Karpas-422 (cell line): ENCODE measurements around the gene DDT. TPM values are rescaled to one million over a fixed set of nuclear protein-coding genes. Genes with fewer than 3 reads are reported as not detected.
"Not testable (repeated sequence)": the region's sequence is repeated elsewhere in the genome, so short reads cannot be mapped to it uniquely, and the experiment has no call there.

Source experiments
- DNase-seq: peaks from one replicate; pipeline ENCODE4 v3.0.0-alpha.2; 2015
- H2AFZ ChIP-seq: fragments of 200-600 bp; sonication (generic); 2 replicates; pipeline ENCODE4 v1.6.1; 2014; ENCODE audit warnings: antibody characterized with exemption, low read length, mixed read lengths
- H3K27ac ChIP-seq: fragments of 200-600 bp; sonication (generic); 2 replicates; pipeline ENCODE4 v1.5.1; 2014; ENCODE audit warnings: mild to moderate bottlenecking, low read length, moderate library complexity
- H3K27me3 ChIP-seq: fragments of 200-600 bp; sonication (generic); 2 replicates; pipeline ENCODE4 v1.6.1; 2014; ENCODE audit warnings: low read length, mixed read lengths
- H3K36me3 ChIP-seq: fragments of 200-600 bp; sonication (generic); 2 replicates; pipeline ENCODE4 v1.6.1; 2014; ENCODE audit warnings: low read length, mixed read lengths; ENCODE audit not compliant: insufficient read depth
- H3K4me1 ChIP-seq: fragments of 200-600 bp; sonication (generic); 2 replicates; pipeline ENCODE4 v1.6.1; 2014; ENCODE audit warnings: mild to moderate bottlenecking, low read length, mixed read lengths
- H3K4me2 ChIP-seq: fragments of 200-600 bp; sonication (generic); 2 replicates; pipeline ENCODE4 v1.6.1; 2014; ENCODE audit warnings: low read length, low read depth, mild to moderate bottlenecking; ENCODE audit not compliant: poor library complexity, severe bottlenecking
- H3K4me3 ChIP-seq: fragments of 200-600 bp; sonication (generic); 2 replicates; pipeline ENCODE4 v1.5.1; 2014; ENCODE audit warnings: mild to moderate bottlenecking, antibody characterized with exemption, low read length, mixed read lengths
- H3K79me2 ChIP-seq: fragments of 200-600 bp; sonication (generic); 2 replicates; pipeline ENCODE4 v1.6.1; 2014; ENCODE audit warnings: mild to moderate bottlenecking, low read length, mixed read lengths
- H3K9ac ChIP-seq: fragments of 200-600 bp; sonication (generic); 2 replicates; pipeline ENCODE4 v1.6.0; 2014; ENCODE audit warnings: low read length
- H3K9me2 ChIP-seq: fragments of 200-600 bp; sonication (generic), shearing (Covaris generic); replicated peaks from 2 replicates; pipeline ENCODE4 v1.6.0; 2014; ENCODE audit warnings: mild to moderate bottlenecking, low read length, moderate library complexity; ENCODE audit not compliant: insufficient read depth
- H3K9me3 ChIP-seq: fragments of 300-700, 200-600 bp; sonication (generic); 2 replicates; pipeline ENCODE4 v1.6.1; 2014; ENCODE audit warnings: low read length, mixed read lengths
- H4K20me1 ChIP-seq: fragments of 200-600 bp; sonication (generic); 2 replicates; pipeline ENCODE4 v1.6.1; 2014; ENCODE audit warnings: mild to moderate bottlenecking, antibody characterized with exemption, low read length, low read depth; ENCODE audit not compliant: insufficient read depth
- total RNA-seq: library from RNA; depleted of rRNA; stranded (reverse); fragments of >200 nt; shearing (Covaris generic); gene quantifications from 2 replicates; pipeline ENCODE4 v1.2.3, GENCODE V29; 2014; ENCODE audit warnings: low replicate concordance

DDT gene
- total RNA-seq, 1 experiment from 2014 or later = 372 TPM

GRCh38 chr22:24001314-24001713 lies 27.1 kb upstream of the DDT start:
- Histone ChIP-seq H3K36me3 (no peaks in the 10 kb centered on the region), H3K4me3 (no peak overlapping the region), H4K20me1 (no peaks in the 10 kb centered on the region), H3K27ac (no peak overlapping the region), H3K9me3 (no peaks in the 10 kb centered on the region), H3K27me3 (no peaks in the 10 kb centered on the region), H3K4me2 (no peak overlapping the region), H3K9me2 (no peaks in the 10 kb centered on the region), H3K79me2 (no peaks in the 10 kb centered on the region), H3K9ac (no peak overlapping the region), H2AFZ (no peak overlapping the region), H3K4me1 (no peaks in the 10 kb centered on the region)
- no peak for DNase-seq

GRCh38 chr22:23999779-24000178 lies 25.5 kb upstream of the DDT start:
- H3K9me3 ChIP-seq = not testable (repeated sequence)

GRCh38 chr22:23997092-23997491 lies 22.9 kb upstream of the DDT start:
- Histone ChIP-seq H4K20me1 (no peaks in the 10 kb centered on the region), H3K36me3 (no peaks in the 10 kb centered on the region), H2AFZ (no peak overlapping the region), H3K4me2 (no peak overlapping the region), H3K9ac (no peak overlapping the region), H3K27ac (no peak overlapping the region), H3K4me3 (no peak overlapping the region), H3K9me3 (no peaks in the 10 kb centered on the region), H3K4me1 (no peaks in the 10 kb centered on the region), H3K27me3 (no peaks in the 10 kb centered on the region), H3K79me2 (no peaks in the 10 kb centered on the region), H3K9me2 (no peaks in the 10 kb centered on the region)
- DNase-seq = peak; percentile 19

More at GRCh38 chr22:23999779-24000178, 25.5 kb upstream of the DDT start:
- H3K4me3 ChIP-seq, H3K9me2 ChIP-seq, H3K4me2 ChIP-seq, H2AFZ ChIP-seq, H3K36me3 ChIP-seq, H3K27me3 ChIP-seq, H3K27ac ChIP-seq, H3K79me2 ChIP-seq, H4K20me1 ChIP-seq, H3K9ac ChIP-seq, H3K4me1 ChIP-seq: not testable (repeated sequence)
- DNase-seq = peak; percentile 25

- not testable (repeated sequence) for H2AFZ ChIP-seq, H3K36me3 ChIP-seq, H3K4me1 ChIP-seq, H3K9ac ChIP-seq, H3K27me3 ChIP-seq, H3K4me3 ChIP-seq, H3K9me3 ChIP-seq, H3K9me2 ChIP-seq, H3K27ac ChIP-seq, H4K20me1 ChIP-seq, H3K4me2 ChIP-seq, H3K79me2 ChIP-seq
- DNase-seq = peak; percentile 66
Observed at GRCh38 chr22:23993581-23994177, 19.4 kb upstream of the DDT start.

- H3K9me3 ChIP-seq, H3K4me3 ChIP-seq, H3K9me2 ChIP-seq, H3K79me2 ChIP-seq, H3K36me3 ChIP-seq, H2AFZ ChIP-seq, H3K4me1 ChIP-seq, H4K20me1 ChIP-seq, H3K9ac ChIP-seq, H3K27ac ChIP-seq, H3K27me3 ChIP-seq, H3K4me2 ChIP-seq: not testable (repeated sequence)
- DNase-seq = peak; percentile 23
Observed at GRCh38 chr22:23993080-23993479, 18.8 kb upstream of the DDT start.

- not testable (repeated sequence) for H3K27me3 ChIP-seq, H4K20me1 ChIP-seq, H3K4me2 ChIP-seq, H3K79me2 ChIP-seq, H3K4me1 ChIP-seq, H3K27ac ChIP-seq, H3K4me3 ChIP-seq, H3K36me3 ChIP-seq, H2AFZ ChIP-seq, H3K9me3 ChIP-seq, H3K9me2 ChIP-seq, H3K9ac ChIP-seq
- DNase-seq = peak; percentile 5
Observed at GRCh38 chr22:23989583-23990244, 15.5 kb upstream of the DDT start.

GRCh38 chr22:23986538-23987178 lies 12.4 kb upstream of the DDT start:
- peak; percentile 5 for DNase-seq
- not testable (repeated sequence) for H3K9ac ChIP-seq, H3K4me2 ChIP-seq, H3K4me1 ChIP-seq, H3K79me2 ChIP-seq, H3K9me2 ChIP-seq, H3K27me3 ChIP-seq, H3K4me3 ChIP-seq, H4K20me1 ChIP-seq, H3K9me3 ChIP-seq, H3K36me3 ChIP-seq, H3K27ac ChIP-seq, H2AFZ ChIP-seq

GRCh38 chr22:23986089-23986488 lies 11.8 kb upstream of the DDT start:
- not testable (repeated sequence) for DNase-seq, H3K79me2 ChIP-seq, H3K4me1 ChIP-seq, H3K9ac ChIP-seq, H4K20me1 ChIP-seq, H2AFZ ChIP-seq, H3K36me3 ChIP-seq, H3K4me2 ChIP-seq, H3K9me2 ChIP-seq, H3K27ac ChIP-seq, H3K27me3 ChIP-seq, H3K9me3 ChIP-seq, H3K4me3 ChIP-seq
